ENCODE measurements around the gene TBC1D5. TPM values are rescaled to one million over a fixed set of nuclear protein-coding genes. Genes with fewer than 3 reads are reported as not detected.

Gene TBC1D5
- total RNA-seq, 4 donors from 2014 or later = 29.2 to 114 (median 53.4) TPM

DNA sequence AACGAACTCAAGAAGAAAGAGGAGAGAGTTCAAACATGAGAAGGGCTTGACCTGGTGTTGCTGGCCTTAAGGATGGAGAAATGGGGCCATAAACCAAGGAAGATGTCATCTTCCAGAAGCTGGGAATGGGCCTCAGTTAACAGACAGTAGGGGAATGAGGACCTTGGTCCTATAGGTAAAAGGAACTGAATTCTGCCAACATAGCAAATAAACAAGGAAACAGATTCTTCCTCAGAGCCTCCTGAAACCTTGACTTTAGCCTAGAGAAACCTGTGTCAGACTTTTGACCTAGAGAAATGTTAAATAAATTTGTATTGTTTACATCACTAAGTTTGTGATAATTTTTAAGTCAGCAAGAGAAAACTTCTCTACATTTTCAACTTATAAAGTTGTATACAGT, 520.9 kb downstream of the TBC1D5 start:
- Histone ChIP-seq H3K4me3 (no peak overlapping the region), H3K4me1 (no peaks in the 10 kb centered on the region), H3K9me3 (no peaks in the 10 kb centered on the region), H3K27me3 (no peaks in the 10 kb centered on the region), H3K27ac (no peak overlapping the region), H3K36me3 (no peaks in the 10 kb centered on the region)
- TF ChIP-seq, protein P1, sequence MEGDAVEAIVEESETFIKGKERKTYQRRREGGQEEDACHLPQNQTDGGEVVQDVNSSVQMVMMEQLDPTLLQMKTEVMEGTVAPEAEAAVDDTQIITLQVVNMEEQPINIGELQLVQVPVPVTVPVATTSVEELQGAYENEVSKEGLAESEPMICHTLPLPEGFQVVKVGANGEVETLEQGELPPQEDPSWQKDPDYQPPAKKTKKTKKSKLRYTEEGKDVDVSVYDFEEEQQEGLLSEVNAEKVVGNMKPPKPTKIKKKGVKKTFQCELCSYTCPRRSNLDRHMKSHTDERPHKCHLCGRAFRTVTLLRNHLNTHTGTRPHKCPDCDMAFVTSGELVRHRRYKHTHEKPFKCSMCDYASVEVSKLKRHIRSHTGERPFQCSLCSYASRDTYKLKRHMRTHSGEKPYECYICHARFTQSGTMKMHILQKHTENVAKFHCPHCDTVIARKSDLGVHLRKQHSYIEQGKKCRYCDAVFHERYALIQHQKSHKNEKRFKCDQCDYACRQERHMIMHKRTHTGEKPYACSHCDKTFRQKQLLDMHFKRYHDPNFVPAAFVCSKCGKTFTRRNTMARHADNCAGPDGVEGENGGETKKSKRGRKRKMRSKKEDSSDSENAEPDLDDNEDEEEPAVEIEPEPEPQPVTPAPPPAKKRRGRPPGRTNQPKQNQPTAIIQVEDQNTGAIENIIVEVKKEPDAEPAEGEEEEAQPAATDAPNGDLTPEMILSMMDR (IDR thresholded peaks at IDR 0.05) = no peak
- TF ChIP-seq POLR2A (IDR thresholded peaks at IDR 0.05) = no peak
- DNase-seq = no peak

DNA sequence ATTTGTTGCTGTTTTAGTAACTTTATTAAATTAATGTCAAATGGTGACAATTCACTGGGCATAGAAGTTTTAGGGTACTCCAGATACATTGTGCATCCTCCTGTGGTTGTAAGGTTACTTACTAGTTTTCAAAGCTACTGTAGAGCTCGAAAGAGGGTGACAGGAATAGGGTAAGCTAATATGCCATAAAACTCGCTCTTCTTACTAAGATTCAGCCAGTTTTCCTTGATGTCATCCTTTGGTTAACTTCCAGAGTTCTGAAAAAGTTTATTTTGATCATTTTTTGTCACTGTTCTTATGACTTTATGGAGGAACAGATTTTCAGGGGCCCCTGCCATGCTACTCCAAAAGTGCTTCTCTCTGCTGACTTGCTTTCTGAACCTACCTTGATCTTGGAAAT, 522.8 kb downstream of the TBC1D5 start:
- H3K27ac ChIP-seq = no peak overlapping the region
- TF ChIP-seq POLR2A (IDR thresholded peaks at IDR 0.05) = no peak
- TF ChIP-seq, protein P1 (IDR thresholded peaks at IDR 0.05) = no peak

DNA sequence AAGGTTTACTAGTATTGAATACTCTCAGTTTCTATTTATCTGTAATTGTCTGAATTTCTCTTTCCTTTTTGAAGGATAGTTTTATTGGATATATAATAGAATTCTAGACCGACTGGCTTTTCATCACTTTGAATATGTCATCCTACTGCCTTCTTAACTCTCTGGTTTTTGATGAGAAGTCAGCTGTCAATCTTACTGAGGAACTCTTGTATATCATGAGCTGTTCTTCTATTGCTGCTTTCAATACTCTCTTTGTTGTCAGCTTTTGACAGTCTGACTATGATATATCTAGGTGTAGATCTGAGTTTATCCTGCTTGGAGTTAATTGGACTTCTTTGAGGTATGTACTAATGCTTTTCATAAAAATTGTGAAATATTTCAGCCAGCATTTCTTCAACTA, 523.8 kb downstream of the TBC1D5 start:
- H3K9me3 ChIP-seq = no peaks in the 10 kb centered on the region
- no peaks in the 10 kb centered on the region for H3K4me1 ChIP-seq
- no peak for DNase-seq
- no peak overlapping the region for H3K4me3 ChIP-seq
- H3K27me3 ChIP-seq = no peaks in the 10 kb centered on the region
- no peak overlapping the region for H3K27ac ChIP-seq
- no peaks in the 10 kb centered on the region for H3K36me3 ChIP-seq
- TF ChIP-seq POLR2A (IDR thresholded peaks at IDR 0.05) = no peak
- TF ChIP-seq, protein P1 (IDR thresholded peaks at IDR 0.05) = no peak

More for the DNA sequence above, 522.8 kb downstream of the TBC1D5 start:
- no peaks in the 10 kb centered on the region for H3K36me3 ChIP-seq
- H3K27me3 ChIP-seq = no peaks in the 10 kb centered on the region
- H3K4me3 ChIP-seq = no peak overlapping the region
- H3K4me1 ChIP-seq = no peaks in the 10 kb centered on the region
- no peak for DNase-seq
- H3K9me3 ChIP-seq = no peaks in the 10 kb centered on the region

DNA sequence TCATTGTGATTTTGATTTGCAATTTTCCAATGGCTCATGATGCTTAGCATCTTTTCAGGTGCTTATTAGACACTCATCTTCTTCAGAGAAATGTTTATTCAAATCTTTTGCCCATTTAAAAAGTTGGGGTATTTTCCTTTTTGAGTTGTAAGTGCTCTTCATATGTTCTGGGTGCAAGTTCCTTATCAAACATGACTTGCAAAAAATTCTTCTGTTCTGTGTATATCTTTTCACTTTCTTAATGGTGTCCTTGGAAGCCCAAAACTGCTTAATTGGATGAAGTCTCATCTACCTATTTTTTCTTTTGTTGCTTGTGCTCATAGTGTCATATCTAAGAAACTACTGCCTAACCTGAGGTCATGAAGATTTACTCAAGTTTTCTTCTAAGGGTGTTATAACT, 524.8 kb downstream of the TBC1D5 start:
- TF ChIP-seq POLR2A (IDR thresholded peaks at IDR 0.05) = no peak
- TF ChIP-seq, protein P1 (IDR thresholded peaks at IDR 0.05) = no peak
- no peak overlapping the region for H3K27ac ChIP-seq
- H3K9me3 ChIP-seq = no peaks in the 10 kb centered on the region
- peaks cover 0 to 6% (median 0%) of the 10 kb centered on the region in 3 donors for H3K36me3 ChIP-seq
- H3K4me3 ChIP-seq = no peak overlapping the region
- no peak for DNase-seq
- no peaks in the 10 kb centered on the region for H3K27me3 ChIP-seq
- H3K4me1 ChIP-seq = no peaks in the 10 kb centered on the region

DNA sequence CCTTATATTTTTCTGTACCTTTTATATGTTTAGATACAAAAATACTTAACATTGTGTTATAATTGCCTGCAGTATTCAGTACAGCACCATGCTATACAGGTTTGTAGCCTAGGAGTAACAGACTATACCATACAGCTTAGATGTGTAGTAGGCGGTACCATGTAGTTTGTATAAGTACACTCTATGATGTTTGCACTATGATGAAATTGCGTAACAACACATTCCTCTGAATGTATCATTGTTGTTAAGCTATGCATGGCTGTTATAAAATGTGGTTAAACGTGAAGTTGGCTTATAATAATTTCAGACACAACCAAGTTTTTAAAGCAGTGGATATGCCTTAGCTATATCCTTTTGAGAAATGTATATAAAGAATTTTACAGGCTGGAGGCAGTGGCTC, 529.3 kb downstream of the TBC1D5 start:
- no peaks in the 10 kb centered on the region for H3K4me1 ChIP-seq
- no peak overlapping the region for H3K4me3 ChIP-seq
- peaks cover 0 to 11% (median 0%) of the 10 kb centered on the region in 3 donors for H3K36me3 ChIP-seq
- no peaks in the 10 kb centered on the region for H3K27me3 ChIP-seq
- DNase-seq = no peak
- H3K27ac ChIP-seq = no peak overlapping the region
- no peak for TF ChIP-seq POLR2A (IDR thresholded peaks at IDR 0.05)
- TF ChIP-seq, protein P1 (IDR thresholded peaks at IDR 0.05) = no peak
- H3K9me3 ChIP-seq = no peaks in the 10 kb centered on the region

DNA sequence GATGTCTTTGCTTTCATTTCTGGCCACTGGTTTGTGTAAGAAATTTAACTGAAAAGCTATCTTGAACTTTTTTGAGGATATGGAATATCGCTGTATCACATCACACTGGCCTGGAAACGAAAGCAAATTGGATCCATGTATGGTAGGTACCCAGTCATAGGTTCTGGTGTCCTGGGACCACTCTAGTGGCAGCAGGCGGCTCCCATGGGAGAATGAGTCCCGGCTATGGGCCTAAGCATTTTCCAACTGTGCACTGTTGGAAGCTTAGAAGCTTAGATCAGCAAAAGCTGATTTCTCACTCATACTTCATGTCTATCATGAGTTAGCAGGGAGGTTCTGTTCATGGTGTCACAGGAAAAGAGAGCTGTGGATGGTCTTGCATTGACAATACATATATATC, 534.5 kb downstream of the TBC1D5 start:
- H3K36me3 ChIP-seq = peaks cover 0 to 8% (median 0%) of the 10 kb centered on the region in 3 donors
- no peaks in the 10 kb centered on the region for H3K27me3 ChIP-seq
- H3K9me3 ChIP-seq = peaks cover 0 to 5% (median under 1%) of the 10 kb centered on the region in 4 donors
- no peaks in the 10 kb centered on the region for H3K4me1 ChIP-seq
- TF ChIP-seq POLR2A (IDR thresholded peaks at IDR 0.05) = no peak
- TF ChIP-seq, protein P1 (IDR thresholded peaks at IDR 0.05) = no peak
- no peak for DNase-seq
- H3K27ac ChIP-seq = no peak overlapping the region
- H3K4me3 ChIP-seq = no peak overlapping the region
